MCF 10A (cell line): ENCODE results near the gene CHPF2. TPM values are rescaled to one million over a fixed set of nuclear protein-coding genes. Genes with fewer than 3 reads are reported as not detected.

Experiments used
- BruUV-seq: library from RNA; stranded (reverse); fragments of 400-500 nt; replicated peaks from 2 replicates; lab custom pipeline; 2021; lab: Mats Ljungman, UMichigan
- CTCF ChIA-PET: fragments of 300-600 bp; sonication (Branson Sonifier 250); formaldehyde crosslinking; extraction: SDS; loops from one replicate; lab custom pipeline; 2021; ENCODE audit warnings: antibody characterized with exemption, inconsistent platforms; lab: Yijun Ruan, JAX
- POLR2A ChIA-PET: fragments of 300-600, 350-650 bp; sonication (Branson Sonifier 250); formaldehyde crosslinking; extraction: SDS; loops from one replicate; lab custom pipeline; 2020; ENCODE audit warnings: antibody characterized with exemption, inconsistent platforms; lab: Yijun Ruan, JAX
- DNase-seq: peaks from one replicate; pipeline ENCODE4 v3.0.0-alpha.2; 2018; ENCODE audit not compliant: unreplicated experiment
- H3K27ac Mint-ChIP-seq: one replicate; pipeline ENCODE4 v1.8.0; 2022; ENCODE audit warnings: mild to moderate bottlenecking, low read depth, mixed read lengths; ENCODE audit not compliant: unreplicated experiment
- H3K27me3 Mint-ChIP-seq: one replicate; pipeline ENCODE4 v1.8.0; 2022; ENCODE audit warnings: mixed read lengths; ENCODE audit not compliant: insufficient read depth, unreplicated experiment
- H3K36me3 Mint-ChIP-seq: one replicate; pipeline ENCODE4 v1.8.0; 2022; ENCODE audit warnings: mild to moderate bottlenecking, moderate library complexity, mixed read lengths; ENCODE audit not compliant: insufficient read depth, unreplicated experiment
- H3K4me1 Mint-ChIP-seq: one replicate; pipeline ENCODE4 v1.8.0; 2022; ENCODE audit warnings: mixed read lengths; ENCODE audit not compliant: insufficient read depth, unreplicated experiment
- H3K4me3 Mint-ChIP-seq: one replicate; pipeline ENCODE4 v1.8.0; 2022; ENCODE audit warnings: mild to moderate bottlenecking, moderate library complexity, mixed read lengths; ENCODE audit not compliant: unreplicated experiment
- H3K9me3 Mint-ChIP-seq: one replicate; pipeline ENCODE4 v1.8.0; 2022; ENCODE audit warnings: mixed read lengths; ENCODE audit not compliant: unreplicated experiment
- intact Hi-C: fragments of 100-400 bp; cut with micrococcal nuclease; formaldehyde crosslinking; loops from 2 replicates; pipeline ENCODE4 v1.14.1; 2022
- total RNA-seq: library from RNA; stranded (reverse); gene quantifications from 2 replicates; pipeline ENCODE4 v1.2.3, GENCODE V29; 2022
- TF ChIP-seq, protein P1 (sequence below): fragments of 200-600 bp; IDR thresholded peaks from one replicate; pipeline ENCODE4 v1.8.0; 2022; ENCODE audit warnings: antibody characterized with exemption, mild to moderate bottlenecking; ENCODE audit not compliant: unreplicated experiment

The CHPF2 gene
- total RNA-seq, 1 experiment from 2014 or later, result 28.2 TPM

DNA sequence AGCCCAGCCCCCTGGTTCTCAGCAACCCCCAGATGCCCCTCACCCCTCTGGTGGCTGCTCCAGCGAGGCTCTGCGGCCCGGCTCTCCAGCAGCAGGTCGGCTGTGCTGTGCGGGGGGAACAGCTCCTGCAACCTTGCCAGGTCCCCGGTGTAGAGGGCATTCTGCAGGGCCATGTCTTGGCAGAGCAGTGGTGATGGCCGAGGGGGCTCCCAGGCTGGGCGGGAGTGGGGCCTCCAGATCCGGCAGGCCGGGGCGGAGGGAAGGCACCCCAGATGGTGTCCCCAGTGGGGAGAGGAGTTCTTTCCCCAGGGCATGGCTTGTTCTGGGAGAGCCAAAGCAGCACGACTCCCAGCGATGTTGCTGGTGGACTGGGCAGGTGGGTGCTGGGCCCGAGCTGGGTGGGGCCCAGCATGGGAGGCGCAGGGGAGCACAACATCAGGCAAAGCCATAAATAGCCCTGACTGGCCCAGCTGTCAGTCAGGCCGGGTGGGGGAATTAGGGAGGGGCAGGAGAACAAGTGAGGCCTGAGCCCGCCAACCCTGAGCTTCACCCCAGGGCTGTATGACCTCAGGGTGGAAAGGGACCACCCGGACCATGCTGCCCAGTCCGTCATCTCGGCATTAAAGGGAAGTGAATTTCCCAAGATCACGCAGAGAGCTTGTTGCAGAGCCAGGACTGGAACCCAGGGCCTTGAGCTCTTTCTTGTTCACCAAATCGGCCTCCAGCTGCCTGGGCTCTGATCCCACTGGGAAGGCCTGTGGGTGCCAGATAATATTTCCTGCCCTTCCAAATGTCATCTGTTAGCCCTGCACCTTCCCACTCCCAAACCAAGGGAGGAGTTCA, 44.7 kb upstream of the CHPF2 start:
- no peak for DNase-seq
- no peaks in the 10 kb centered on the region for H3K9me3 Mint-ChIP-seq
- H3K27ac Mint-ChIP-seq, result no peak overlapping the region
- POLR2A ChIA-PET, result interaction anchor here (0.6 to 0.7 kb wide), 2 partner anchors 27 to 66 kb away, joined by 3 to 4 read pairs; no protein-coding TSS in a partner anchor
- CTCF ChIA-PET, result interaction anchor here (1.0 to 1.4 kb wide), 2 partner anchors 14 to 32 kb away, joined by 3 to 4 read pairs; no protein-coding TSS in a partner anchor
- BruUV-seq, result no TSS peak
- intact Hi-C loops, result no loop called here
- no peak overlapping the region for H3K4me3 Mint-ChIP-seq
- peaks cover 6% of the 10 kb centered on the region for H3K36me3 Mint-ChIP-seq
- H3K4me1 Mint-ChIP-seq, result no peaks in the 10 kb centered on the region
- H3K27me3 Mint-ChIP-seq, result peaks cover 43% of the 10 kb centered on the region
- TF ChIP-seq, protein P1, sequence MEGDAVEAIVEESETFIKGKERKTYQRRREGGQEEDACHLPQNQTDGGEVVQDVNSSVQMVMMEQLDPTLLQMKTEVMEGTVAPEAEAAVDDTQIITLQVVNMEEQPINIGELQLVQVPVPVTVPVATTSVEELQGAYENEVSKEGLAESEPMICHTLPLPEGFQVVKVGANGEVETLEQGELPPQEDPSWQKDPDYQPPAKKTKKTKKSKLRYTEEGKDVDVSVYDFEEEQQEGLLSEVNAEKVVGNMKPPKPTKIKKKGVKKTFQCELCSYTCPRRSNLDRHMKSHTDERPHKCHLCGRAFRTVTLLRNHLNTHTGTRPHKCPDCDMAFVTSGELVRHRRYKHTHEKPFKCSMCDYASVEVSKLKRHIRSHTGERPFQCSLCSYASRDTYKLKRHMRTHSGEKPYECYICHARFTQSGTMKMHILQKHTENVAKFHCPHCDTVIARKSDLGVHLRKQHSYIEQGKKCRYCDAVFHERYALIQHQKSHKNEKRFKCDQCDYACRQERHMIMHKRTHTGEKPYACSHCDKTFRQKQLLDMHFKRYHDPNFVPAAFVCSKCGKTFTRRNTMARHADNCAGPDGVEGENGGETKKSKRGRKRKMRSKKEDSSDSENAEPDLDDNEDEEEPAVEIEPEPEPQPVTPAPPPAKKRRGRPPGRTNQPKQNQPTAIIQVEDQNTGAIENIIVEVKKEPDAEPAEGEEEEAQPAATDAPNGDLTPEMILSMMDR, result no peak

DNA sequence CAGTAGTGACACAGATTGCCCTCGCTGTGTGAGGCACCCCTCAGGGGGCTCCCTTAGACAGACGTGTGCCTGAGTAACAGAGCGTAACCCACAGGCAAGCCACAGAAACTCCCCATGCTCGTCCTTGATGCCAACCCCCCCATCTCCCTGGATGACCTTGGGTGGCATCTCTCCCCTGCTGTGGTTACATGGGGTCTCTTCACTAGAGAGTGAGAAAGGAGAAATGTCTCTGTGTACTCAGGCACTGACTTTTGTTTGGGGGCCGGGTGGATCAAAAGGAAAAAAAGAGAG, 44.1 kb upstream of the CHPF2 start:
- Mint-ChIP-seq H3K4me3 (no peak overlapping the region), H3K4me1 (no peaks in the 10 kb centered on the region), H3K27me3 (peaks cover 43% of the 10 kb centered on the region), H3K36me3 (peaks cover 6% of the 10 kb centered on the region), H3K9me3 (no peaks in the 10 kb centered on the region), H3K27ac (no peak overlapping the region)
- intact Hi-C loops, result no loop called here
- ChIA-PET CTCF (interaction anchor here (1.0 to 1.4 kb wide), 2 partner anchors 15 to 32 kb away, joined by 3 to 4 read pairs; no protein-coding TSS in a partner anchor), POLR2A (interaction anchor here (0.6 kb wide), 1 partner anchor 67 kb away, joined by 4 read pairs; no protein-coding TSS in a partner anchor)
- BruUV-seq, result no TSS peak
- no peak for DNase-seq
- TF ChIP-seq, protein P1, result no peak

DNA sequence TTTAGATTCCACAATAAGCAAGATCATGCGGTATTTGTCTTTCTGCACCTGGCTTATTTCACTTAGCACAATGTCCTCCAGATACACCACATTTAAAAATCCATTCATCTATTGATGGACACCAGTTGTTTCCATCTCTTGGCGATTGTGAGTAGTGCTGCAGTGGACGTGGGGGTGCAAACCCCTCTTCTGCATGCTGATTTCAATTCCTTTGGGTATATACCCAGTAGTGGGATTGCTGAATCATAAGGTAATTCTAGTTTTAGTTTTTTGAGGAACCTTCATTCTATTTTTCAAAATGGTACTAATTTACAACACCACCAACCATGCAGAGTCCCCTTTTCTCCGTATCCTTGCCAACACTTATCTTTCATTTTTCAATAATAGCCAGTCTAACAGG, 43.2 kb upstream of the CHPF2 start:
- Mint-ChIP-seq H3K4me3 (no peak overlapping the region), H3K9me3 (no peaks in the 10 kb centered on the region), H3K4me1 (no peaks in the 10 kb centered on the region), H3K27ac (no peak overlapping the region), H3K36me3 (peaks cover 6% of the 10 kb centered on the region), H3K27me3 (peaks cover 43% of the 10 kb centered on the region)
- DNase-seq, result no peak
- TF ChIP-seq, protein P1, result no peak
- ChIA-PET CTCF (interaction anchor here (0.9 kb wide), 1 partner anchor 15 kb away, joined by 4 read pairs; no protein-coding TSS in a partner anchor), POLR2A (no interaction called here)
- no TSS peak for BruUV-seq
- intact Hi-C loops, result no loop called here

DNA sequence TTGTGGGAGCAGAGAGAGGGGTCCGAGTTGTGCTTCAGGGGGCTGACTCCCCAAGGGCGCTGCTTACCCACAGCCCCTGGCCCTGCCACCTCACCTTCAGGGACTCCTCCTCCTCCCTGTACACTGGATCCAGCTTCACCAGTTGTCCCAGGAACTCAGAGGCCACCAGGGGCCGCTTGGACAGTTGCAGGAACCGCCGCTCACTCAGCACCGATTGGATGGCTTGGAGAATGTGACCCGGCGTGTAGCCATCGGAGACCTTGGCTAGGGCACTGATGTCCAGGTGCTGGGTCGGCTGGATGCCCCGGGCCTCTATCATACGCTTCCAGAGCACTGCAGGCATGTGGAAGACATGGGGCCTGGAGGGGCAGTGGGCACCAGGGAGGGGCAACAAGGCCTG, 40.7 kb upstream of the CHPF2 start:
- no TSS peak for BruUV-seq
- TF ChIP-seq, protein P1, result no peak

More for the DNA sequence above, 40.7 kb upstream of the CHPF2 start:
- Mint-ChIP-seq H3K27me3 (peaks cover 43% of the 10 kb centered on the region), H3K4me3 (no peak overlapping the region), H3K36me3 (peaks cover 6% of the 10 kb centered on the region), H3K9me3 (no peaks in the 10 kb centered on the region), H3K27ac (no peak overlapping the region), H3K4me1 (no peaks in the 10 kb centered on the region)
- DNase-seq, result no peak
- ChIA-PET CTCF (no interaction called here), POLR2A (no interaction called here)
- intact Hi-C loops, result no loop called here
